Measurements from ENCODE around the gene CCT6B.

The CCT6B gene

DNA sequence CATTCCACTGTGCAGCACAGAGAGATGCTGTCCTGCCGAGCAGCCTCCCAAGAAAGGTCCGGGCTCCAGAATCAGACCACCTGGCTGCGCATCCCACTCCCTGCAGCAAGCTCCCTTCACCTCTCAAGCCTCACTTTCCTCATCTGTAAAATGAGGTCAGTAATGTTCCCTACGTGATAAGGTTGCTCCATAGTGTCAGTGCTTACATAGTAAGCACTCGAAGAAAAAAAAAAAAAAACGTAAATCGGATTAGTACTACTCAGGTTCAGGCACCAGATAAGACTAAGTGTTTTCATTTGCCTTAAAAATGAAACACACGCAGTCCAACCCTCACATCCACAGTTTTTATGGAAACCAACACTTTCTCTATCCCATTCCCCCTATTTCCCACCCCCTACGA lies 76.7 kb downstream of the CCT6B start:
- no peak for DNase-seq (ENCODE audit: low read depth in 2 of 2)

DNA sequence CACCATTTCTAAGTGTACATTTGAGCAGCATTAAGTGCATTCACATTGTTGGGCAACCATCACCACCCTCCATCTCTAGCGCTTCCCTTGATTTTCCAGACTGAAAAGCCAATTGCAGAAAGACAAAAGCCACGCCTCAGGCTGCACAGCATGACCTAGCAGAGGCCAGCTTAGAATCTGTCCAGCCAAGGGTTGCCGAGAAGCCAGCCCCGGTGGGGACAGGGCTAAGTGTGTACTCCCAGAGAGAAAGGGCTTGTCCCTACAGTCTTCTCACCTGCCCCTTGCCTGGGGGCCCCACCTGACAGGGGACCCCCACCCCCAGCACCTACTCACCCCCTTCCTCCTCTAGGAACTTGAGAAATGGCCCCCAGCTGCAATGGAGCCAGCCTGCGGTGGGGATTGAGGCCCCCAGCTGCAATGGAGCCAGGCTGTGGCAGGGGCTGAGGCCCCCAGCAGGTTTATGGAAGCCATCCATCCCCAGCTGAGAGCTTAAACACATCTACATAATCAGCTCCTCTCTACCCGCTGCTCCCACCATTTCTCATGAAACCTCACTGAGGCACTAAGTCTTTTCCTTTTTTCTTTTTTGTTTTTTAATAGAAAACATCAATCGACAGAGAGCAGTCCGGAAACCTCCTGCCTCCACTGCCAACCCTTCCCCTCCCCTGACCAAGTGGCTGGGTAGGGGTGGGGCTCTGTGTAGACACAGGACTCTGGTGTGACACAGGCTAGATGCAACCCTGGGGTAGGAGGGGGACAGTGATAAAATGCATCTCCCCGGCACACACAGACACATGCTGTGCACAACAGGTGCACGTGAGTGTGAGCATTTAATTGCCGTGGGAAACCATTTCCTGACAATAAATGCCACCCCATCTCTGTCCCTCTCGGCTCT lies 77.9 kb downstream of the CCT6B start:
- DNase-seq (ENCODE audit: low read depth in 2 of 2), result no peak

DNA sequence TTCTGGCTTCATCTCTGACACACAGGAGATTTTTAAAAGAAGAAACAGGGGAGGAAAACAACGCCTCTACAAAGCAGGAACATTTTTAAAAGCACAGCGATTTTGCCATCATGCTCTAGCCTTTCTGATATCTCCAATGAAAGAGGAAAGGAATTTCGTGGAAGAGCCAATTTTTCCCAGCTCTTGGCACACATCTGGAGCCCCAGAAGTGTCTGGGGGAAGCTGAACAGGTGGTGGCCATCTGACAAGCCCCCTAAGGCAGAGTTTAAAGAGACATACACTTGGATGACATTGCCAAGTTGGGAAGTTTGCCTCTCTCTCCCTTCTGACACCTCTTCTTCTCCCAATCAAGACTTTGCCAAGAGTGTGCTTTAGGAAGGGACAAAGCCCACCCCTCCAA lies 82.1 kb downstream of the CCT6B start:
- no peak for DNase-seq (ENCODE audit: low read depth in 2 of 2)
